Suprapubic skin (tissue), 4 donors: Measurements from ENCODE around the gene SCARB1. TPM values are rescaled to one million over a fixed set of nuclear protein-coding genes. Genes with fewer than 3 reads are reported as not detected.

Source experiments
- DNase-seq, 2 donors: peaks; one replicate each; pipeline ENCODE4 v3.0.0-alpha.2; 2019; ENCODE audit warnings: low spot score in 2 of 2
- H3K27ac ChIP-seq: fragments of 200-600 bp; sonication (generic); one replicate; pipeline ENCODE4 v1.5.1; 2019
- H3K27me3 ChIP-seq: fragments of 200-600 bp; sonication (generic); one replicate; pipeline ENCODE4 v1.5.1; 2019
- H3K36me3 ChIP-seq: fragments of 200-600 bp; sonication (generic); one replicate; pipeline ENCODE4 v1.5.1; 2019
- H3K4me1 ChIP-seq: fragments of 200-600 bp; sonication (generic); one replicate; pipeline ENCODE4 v1.5.1; 2019
- H3K4me3 ChIP-seq: fragments of 200-600 bp; sonication (generic); one replicate; pipeline ENCODE4 v1.5.1; 2019; ENCODE audit warnings: mild to moderate bottlenecking
- H3K9me3 ChIP-seq: fragments of 200-600 bp; sonication (generic); one replicate; pipeline ENCODE4 v1.5.1; 2019
- EP300 ChIP-seq: sonication (generic); formaldehyde crosslinking; IDR thresholded peaks from one replicate; pipeline ENCODE4 v1.6.1; 2017; ENCODE audit warnings: antibody characterized with exemption
- POLR2A ChIP-seq, 2 donors: fragments of 450-650 bp; IDR thresholded peaks; one replicate each; pipeline ENCODE4 v1.6.1; 2017; ENCODE audit warnings: antibody characterized with exemption in 2 of 2, mild to moderate bottlenecking in 2 of 2, moderate library complexity in 2 of 2
- POLR2AphosphoS5 ChIP-seq, 3 donors: sonication (generic); formaldehyde crosslinking; IDR thresholded peaks; one replicate each; pipeline ENCODE4 v1.6.1; 2017; ENCODE audit warnings: antibody characterized with exemption in 3 of 3
- WGBS: methylation state at CpG from one replicate; pipeline ENCODE4 v1.1.5; 2018; 5-methylcytosine and 5-hydroxymethylcytosine counted together
- total RNA-seq, 4 donors: library from RNA; depleted of rRNA; stranded (reverse); fragments of >200 nt; gene quantifications; one replicate each; pipeline ENCODE4 v1.1.0, GENCODE V29; 2016
- TF ChIP-seq, protein P1 (sequence below), 2 donors: fragments of 200-600 bp in 1 of 2; fragments of 450-650 bp in 1 of 2; sonication (generic) in 1 of 2; IDR thresholded peaks; one replicate each; pipeline ENCODE4 v1.5.1; 2016 to 2019; ENCODE audit warnings: antibody characterized with exemption in 2 of 2, mild to moderate bottlenecking in 1 of 2, moderate library complexity in 1 of 2

The SCARB1 gene
- total RNA-seq, 4 donors from 2014 or later = 25.6 to 38.1 (median 29.0) TPM

DNA sequence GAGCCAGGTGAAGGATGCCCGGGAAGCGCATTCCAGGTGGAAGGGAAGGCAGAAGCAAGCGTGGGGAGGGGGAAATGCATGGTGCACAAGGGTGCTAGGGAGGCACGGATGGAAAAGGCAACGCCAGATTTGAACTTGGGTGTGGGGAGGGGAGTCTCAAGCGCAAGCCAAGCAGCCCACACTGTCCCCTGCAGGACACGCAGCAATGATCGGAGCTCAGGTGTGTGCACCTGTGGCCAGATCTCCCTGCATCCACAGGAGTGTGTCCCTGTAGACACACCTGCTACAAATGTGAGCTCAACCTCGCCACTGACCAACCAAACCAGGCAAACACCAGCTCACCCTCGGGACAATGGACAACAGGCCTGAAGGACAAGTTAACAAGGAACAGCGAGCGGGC, 63.2 kb downstream of the SCARB1 start:
- 93% methylated on average over 10 of the region's 12 CpGs for whole genome bisulfite sequencing
- DNase-seq = no peak
- TF ChIP-seq, protein P1, sequence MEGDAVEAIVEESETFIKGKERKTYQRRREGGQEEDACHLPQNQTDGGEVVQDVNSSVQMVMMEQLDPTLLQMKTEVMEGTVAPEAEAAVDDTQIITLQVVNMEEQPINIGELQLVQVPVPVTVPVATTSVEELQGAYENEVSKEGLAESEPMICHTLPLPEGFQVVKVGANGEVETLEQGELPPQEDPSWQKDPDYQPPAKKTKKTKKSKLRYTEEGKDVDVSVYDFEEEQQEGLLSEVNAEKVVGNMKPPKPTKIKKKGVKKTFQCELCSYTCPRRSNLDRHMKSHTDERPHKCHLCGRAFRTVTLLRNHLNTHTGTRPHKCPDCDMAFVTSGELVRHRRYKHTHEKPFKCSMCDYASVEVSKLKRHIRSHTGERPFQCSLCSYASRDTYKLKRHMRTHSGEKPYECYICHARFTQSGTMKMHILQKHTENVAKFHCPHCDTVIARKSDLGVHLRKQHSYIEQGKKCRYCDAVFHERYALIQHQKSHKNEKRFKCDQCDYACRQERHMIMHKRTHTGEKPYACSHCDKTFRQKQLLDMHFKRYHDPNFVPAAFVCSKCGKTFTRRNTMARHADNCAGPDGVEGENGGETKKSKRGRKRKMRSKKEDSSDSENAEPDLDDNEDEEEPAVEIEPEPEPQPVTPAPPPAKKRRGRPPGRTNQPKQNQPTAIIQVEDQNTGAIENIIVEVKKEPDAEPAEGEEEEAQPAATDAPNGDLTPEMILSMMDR (IDR thresholded peaks at IDR 0.05) = no peak
- no peak for TF ChIP-seq POLR2A (IDR thresholded peaks at IDR 0.05)
- TF ChIP-seq EP300 = no peak
- TF ChIP-seq POLR2AphosphoS5 (IDR thresholded peaks at IDR 0.05) = no peak

DNA sequence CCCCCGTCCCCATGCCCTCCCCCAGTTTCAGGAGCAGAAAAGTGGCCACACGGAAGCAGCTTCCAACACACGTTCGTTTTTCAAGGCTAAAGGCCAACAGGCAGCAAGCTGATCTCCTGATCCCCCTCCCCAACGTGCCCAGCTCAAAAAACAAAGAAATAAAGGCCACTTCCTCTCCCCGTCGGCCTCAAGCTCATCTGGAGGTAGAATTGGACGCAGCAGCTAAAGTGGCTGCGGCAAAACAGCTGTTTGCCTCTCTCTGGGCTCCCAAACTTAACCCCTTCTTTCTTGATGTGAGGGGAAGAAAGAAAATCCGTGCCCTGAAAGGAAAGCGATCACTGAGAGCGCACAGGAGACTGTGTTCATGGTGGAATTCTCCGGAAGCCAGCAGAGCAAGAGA, 66.3 kb downstream of the SCARB1 start:
- H3K27ac ChIP-seq = no peak overlapping the region
- H3K4me3 ChIP-seq = no peak overlapping the region
- H3K9me3 ChIP-seq = no peaks in the 10 kb centered on the region
- H3K4me1 ChIP-seq = peaks cover 1% of the 10 kb centered on the region
- 73% methylated on average over 13 of the region's 13 CpGs for WGBS
- H3K36me3 ChIP-seq = peaks cover 15% of the 10 kb centered on the region
- TF ChIP-seq POLR2AphosphoS5 (IDR thresholded peaks at IDR 0.05) = no peak
- TF ChIP-seq POLR2A (IDR thresholded peaks at IDR 0.05) = no peak
- TF ChIP-seq, protein P1 (IDR thresholded peaks at IDR 0.05) = no peak
- no peak for TF ChIP-seq EP300
- DNase-seq = no peak
- no peaks in the 10 kb centered on the region for H3K27me3 ChIP-seq

More for the DNA sequence above, 63.2 kb downstream of the SCARB1 start:
- H3K36me3 ChIP-seq = peaks cover 10% of the 10 kb centered on the region
- H3K4me3 ChIP-seq = no peak overlapping the region
- H3K27ac ChIP-seq = no peak overlapping the region
- no peaks in the 10 kb centered on the region for H3K9me3 ChIP-seq
- H3K27me3 ChIP-seq = no peaks in the 10 kb centered on the region
- peaks cover 25% of the 10 kb centered on the region for H3K4me1 ChIP-seq

DNA sequence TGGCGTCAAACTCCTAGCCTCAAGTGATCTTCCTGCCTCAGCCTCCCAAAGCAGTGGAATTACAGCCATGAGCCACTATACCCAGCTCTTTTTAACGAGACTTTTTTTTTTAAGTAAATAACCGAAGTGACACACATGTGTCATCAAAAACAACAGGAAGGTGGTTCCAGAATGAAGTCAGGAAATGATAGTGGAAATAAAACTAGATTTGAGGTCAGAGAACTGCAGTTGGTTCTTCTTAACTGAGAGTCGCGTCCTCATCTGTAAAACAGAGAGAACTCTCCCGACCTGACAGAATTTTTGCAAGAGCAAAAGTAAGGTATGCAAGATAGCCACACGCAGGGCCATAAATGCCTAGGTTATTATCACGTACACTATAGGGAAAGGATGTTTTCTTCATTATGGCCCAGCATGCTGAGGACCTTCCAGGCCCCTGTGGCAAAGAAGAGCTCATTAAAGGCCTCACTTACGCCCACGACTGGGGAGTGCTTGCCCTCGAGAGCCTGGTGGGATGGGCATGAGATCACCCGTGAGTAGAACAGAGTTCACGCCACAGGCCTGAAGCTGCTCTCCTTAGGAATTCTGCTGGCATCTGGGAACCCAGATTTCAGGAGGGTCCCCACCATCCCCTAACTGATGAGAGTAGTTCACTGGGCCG, 67.2 kb downstream of the SCARB1 start:
- H3K27ac ChIP-seq = no peak overlapping the region
- H3K9me3 ChIP-seq = no peaks in the 10 kb centered on the region
- H3K4me1 ChIP-seq = no peaks in the 10 kb centered on the region
- H3K4me3 ChIP-seq = no peak overlapping the region
- TF ChIP-seq, protein P1 (IDR thresholded peaks at IDR 0.05) = no peak
- no peak for TF ChIP-seq POLR2AphosphoS5 (IDR thresholded peaks at IDR 0.05)
- TF ChIP-seq EP300 = no peak
- TF ChIP-seq POLR2A (IDR thresholded peaks at IDR 0.05) = no peak
- no peaks in the 10 kb centered on the region for H3K27me3 ChIP-seq
- peaks cover 15% of the 10 kb centered on the region for H3K36me3 ChIP-seq
- 75% methylated on average over 14 of the region's 14 CpGs for WGBS
- DNase-seq = no peak

DNA sequence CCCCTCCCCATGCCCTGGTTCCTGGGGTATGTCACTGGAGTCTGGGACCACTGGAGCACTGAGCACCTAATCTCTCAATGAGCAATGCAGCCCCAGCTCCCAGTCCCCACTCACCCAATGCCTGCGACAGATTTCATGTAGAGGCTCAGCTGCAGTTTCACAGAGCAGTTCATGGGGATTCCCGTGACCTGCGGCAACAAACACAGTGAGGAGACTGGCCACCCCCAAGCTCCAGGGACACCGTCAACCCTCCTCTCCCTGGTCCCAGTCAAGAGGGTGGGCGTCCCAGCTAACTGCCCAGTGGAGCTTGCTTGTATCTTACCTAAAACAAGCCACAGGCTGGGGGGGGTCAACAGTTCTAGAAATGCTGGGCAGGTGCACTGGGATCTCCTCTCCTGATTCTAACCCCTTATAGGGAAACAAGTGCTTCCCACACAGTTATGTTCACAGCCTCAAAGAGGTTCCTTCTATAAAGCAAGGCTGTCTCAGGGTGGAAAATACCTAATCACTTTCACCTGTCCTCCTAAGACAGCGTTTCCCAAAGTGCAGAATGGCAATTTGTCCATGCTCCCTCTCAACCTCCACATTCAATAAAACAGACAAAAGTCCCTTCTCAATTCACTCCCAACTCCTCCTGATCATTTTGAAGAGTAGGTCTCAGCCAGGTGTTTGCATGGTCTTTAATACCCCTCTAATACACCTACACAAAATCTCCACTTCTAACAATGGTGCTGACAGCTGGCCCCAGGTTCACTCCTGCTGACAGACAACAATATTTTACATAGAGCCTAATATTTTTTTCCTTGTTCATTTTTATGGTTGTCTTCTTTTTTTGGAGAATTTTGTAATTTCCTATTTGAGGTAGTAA, 68.3 kb downstream of the SCARB1 start:
- WGBS = 98% methylated on average over 5 of the region's 6 CpGs
- no peak for DNase-seq
- no peaks in the 10 kb centered on the region for H3K4me1 ChIP-seq
- H3K27ac ChIP-seq = no peak overlapping the region
- no peaks in the 10 kb centered on the region for H3K27me3 ChIP-seq
- H3K4me3 ChIP-seq = no peak overlapping the region
- H3K9me3 ChIP-seq = no peaks in the 10 kb centered on the region
- TF ChIP-seq, protein P1 (IDR thresholded peaks at IDR 0.05) = no peak
- no peak for TF ChIP-seq POLR2A (IDR thresholded peaks at IDR 0.05)
- TF ChIP-seq POLR2AphosphoS5 (IDR thresholded peaks at IDR 0.05) = no peak
- no peak for TF ChIP-seq EP300
- peaks cover 15% of the 10 kb centered on the region for H3K36me3 ChIP-seq

DNA sequence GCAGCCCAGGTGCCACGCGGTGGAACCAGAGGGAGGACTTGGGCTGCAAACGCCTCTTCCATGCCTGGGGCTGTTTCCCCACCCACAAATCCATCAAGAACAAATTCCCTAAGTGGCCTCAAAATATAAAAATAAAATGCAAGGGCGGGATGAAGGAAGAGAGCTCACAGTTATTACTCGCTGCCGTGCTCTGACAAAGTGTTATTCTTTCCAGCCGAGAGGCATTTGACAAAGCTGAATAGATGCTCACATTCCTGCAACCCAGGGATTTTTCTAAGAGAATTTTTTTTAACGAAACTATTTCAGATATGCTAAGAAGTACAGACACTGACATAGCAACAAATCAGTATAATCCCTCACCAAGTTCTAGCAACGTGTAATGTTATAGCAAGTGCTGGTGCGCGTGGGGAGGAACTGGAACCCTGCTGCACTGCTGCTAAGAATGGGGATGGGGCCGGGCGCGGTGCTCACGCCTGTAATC, 70.7 kb downstream of the SCARB1 start:
- no peak for DNase-seq
- no peaks in the 10 kb centered on the region for H3K4me1 ChIP-seq
- WGBS = 74% methylated on average over 15 of the region's 15 CpGs
- H3K4me3 ChIP-seq = no peak overlapping the region
- no peak overlapping the region for H3K27ac ChIP-seq
- H3K9me3 ChIP-seq = no peaks in the 10 kb centered on the region
- TF ChIP-seq POLR2AphosphoS5 (IDR thresholded peaks at IDR 0.05) (no peak), POLR2A (IDR thresholded peaks at IDR 0.05) (no peak), EP300 (no peak)
- TF ChIP-seq, protein P1 (IDR thresholded peaks at IDR 0.05) = no peak
- peaks cover 9% of the 10 kb centered on the region for H3K36me3 ChIP-seq
- no peaks in the 10 kb centered on the region for H3K27me3 ChIP-seq
